Measurements from ENCODE around the gene CALCOCO2.

CALCOCO2 gene

DNA sequence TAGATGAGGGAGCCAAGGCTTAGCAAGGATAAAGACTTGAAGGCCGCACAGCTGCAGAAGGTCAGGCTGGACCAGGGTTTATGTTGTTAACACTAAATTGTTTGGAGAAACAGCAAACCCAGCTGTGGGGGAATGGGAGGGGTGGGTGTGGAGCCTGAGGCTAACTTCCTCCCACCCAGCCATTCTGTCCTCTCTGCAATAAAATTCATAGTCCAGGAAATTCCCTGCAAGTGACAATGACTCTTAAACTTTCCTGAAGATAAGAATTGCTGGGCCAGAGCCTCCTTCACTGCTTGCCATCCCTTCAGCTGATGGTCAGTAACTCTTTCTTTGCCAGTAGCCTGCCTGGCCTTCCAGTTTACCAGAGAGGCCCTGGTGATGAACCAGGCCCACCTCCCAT lies 42.4 kb downstream of the CALCOCO2 start:
- DNase-seq (ENCODE audit: low read depth) = no peak

DNA sequence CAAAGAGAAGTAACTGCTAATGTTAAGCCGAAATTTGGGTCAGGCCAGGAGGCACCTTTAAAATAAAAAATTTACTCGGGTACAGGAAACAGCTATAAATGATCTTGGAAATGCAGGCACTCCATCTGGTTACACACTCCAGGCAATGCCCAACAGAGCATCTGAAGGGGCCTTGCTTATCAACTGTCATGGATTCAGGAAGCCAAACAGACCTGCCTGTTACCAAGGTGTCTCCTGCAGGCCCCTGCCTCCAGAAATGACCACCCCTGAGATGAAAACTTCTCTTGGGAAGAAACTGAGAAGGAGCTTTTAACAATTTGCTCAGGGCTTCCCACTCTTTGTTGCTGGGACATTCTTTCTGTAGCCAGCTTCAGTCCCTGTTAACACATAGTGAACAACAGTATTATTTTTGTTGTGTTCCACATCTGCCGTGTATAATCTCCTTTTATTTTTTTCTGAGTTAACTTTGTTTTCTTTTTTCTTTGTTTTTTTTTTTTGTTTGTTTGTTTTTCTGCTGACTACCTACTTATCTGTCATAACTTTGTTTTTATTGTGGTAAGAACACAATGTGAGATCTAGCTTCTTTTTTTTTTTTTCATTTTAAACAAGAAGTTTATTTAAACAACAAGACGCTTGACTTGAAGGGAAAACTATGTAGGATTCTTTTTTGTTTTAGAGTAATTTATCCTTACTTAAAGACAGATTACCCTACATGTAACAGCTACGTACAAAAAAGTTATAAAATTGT lies 43.0 kb downstream of the CALCOCO2 start:
- DNase-seq (ENCODE audit: low read depth) = no peak

DNA sequence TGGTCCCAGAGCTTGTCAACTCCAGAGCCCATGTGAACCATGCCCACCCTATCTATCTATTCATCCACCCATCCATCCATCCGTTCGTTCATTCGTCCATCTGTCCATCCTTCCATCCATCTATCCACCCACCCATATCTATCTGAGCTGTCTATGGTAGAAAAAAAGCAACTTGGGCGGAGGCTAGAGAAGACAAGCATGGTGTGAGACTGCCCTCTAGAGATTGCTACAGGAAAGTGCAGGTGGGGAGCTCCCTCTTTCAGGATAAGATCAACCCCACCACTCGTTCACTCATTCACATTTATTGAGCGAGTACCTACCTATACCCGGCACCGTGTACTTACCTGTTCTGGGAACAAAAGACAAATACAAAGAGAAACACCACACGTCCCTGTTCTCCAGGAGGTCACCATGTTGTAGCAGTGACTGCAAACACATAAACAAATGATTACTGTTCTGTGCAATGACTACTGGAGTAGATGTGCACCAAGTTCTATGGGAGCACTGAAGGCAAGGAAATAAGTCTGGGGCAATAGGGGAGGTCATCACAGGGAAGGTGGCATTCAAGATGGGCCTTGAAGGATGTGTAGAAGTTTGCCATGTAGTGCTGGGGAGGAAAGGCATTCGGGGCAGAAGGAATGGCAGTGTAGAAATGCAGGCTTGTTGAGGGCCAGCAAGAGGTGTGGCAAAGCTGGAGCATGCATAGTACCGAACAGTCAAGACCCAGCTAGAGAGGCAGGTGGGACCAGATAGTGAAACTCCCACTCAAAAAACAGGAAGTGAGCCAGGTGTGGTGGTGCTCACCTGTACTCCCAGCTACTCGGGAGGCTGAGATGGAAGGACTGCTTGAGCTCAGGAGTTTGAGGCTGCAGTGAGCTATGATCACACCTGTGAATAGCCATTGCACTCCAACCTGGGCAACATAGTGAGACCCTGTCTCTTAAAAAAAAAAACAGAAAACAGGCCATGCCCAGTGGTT lies 48.4 kb downstream of the CALCOCO2 start:
- DNase-seq (ENCODE audit: low read depth) = peak; percentile 45

DNA sequence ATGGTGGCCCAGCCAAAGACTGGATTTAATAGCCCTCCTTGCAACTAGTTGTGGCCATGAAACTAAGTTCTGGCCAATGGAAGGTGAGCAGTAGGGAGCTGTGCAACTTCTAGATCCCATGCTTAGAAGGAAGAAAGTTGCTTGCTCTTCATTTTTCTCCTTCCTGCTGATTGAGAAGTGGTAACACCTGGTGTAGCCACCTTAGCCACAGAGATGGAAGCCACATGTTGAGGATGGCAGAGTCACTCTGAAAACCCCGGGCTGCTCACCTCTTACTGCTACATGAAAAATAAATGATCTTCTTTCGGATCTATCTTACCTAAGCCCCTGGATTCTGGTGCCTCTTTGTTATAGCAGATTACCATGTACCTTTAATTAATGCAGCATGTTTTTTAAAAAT lies 51.4 kb downstream of the CALCOCO2 start:
- DNase-seq (ENCODE audit: low read depth) = no peak

DNA sequence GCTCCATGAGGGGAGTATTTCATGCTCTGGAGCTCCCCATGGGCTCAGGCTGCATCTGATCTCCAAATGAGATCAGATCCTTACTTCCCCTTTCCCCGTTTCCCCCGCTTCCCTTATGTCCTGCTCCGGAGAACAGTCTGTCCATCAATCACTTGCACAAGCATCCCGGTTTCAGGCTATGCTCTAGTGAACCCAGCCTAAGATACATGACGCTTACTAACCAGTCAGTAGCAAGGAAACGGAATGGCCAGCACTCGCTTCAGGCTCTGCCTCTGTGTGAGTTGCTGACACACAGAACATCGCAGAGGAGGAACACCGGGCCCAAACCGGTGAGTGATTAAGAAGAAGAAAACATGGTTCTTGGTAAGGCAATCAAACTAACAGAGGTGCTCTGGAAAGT lies 52.3 kb downstream of the CALCOCO2 start:
- DNase-seq (ENCODE audit: low read depth) = no peak

DNA sequence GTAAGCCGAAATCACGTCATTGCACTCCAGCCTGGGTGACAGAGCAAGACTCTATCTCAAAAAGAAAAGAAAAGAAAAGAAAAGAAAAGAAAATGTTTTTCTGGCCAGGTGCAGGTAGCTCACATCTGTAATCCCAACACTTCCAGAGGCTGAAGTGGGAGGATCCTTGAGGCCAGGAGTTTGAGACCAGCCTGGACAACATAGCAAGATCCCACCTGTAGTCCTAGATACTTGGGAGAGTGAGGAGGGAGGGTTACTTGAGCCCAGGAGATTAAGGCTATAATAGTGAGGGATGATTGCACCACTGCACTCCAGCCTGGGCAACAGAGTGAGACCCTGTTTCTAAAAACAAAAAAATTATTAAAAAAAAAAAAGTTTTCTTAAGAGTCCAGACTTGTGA lies 59.3 kb downstream of the CALCOCO2 start:
- no peak for DNase-seq (ENCODE audit: low read depth)

DNA sequence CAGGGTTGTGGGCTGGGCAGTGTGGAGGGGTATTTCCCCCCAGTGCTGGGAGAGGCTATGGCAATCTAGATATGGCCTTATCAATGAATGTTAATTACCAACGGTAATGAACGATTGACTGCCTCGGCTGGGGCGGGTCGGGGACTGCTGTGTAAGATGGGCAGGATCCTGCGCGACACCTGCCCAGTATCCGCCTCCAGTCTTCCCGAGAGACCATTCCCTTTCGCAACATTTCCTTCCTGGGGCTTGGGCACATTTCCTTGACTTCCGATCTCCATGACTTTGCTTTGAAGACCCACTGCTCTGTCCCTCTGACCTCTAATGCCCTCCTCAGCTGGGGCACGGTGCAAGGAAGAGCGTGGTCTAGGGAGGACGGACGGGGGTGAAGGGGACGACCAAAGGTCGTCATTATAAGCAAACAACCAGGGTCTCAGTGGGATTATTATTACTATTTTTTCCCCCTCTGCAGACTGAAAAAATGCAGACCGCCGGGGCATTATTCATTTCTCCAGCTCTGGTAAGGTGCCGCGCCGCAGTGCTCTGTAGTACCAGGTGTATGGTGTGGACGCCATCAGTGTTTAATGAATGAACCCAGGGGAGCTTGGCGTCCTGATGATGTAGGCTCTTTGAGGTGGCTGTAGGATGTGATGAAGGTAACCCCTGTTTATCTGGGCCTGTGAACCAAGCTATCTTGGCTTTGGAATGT lies 62.3 kb downstream of the CALCOCO2 start:
- no peak for DNase-seq (ENCODE audit: low read depth)

DNA sequence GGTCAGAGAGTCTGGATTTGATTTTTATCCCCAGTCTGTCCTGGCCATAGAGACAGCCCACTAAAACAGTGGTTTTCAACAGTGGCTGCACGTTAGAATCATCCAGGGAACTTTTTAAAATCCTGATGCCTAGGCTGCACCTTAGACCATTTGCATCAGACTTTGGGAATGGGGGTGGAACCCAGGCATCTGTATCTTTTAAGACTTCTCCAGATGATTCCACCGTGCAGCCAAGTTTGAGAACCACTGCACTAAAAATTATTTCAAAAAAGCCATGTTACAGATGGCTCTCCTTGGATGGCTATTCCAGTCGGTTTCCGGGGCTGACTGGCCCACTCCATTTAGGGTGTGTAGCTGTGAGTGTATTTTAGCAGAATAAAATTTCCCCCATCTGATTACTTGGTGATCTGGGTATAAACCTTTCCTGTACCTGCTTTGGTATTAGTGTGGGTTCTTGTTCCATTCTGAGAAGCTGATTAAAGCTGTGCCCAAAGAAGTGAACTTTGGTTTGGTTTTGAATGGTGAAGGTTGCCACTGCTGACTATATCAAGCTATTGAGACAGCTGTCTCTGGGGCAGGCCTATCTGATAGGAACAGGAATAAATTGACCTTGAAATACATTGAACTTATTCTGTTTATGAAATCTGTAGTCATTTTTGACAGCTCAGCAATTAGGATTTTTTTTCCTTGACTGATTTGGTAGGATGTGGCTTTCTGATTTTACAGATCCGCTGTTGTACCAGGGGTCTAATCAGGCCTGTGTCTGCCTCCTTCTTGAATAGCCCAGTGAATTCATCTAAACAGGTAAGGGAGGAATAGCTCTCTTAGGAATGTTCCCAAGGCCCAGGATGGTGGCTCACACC lies 63.0 kb downstream of the CALCOCO2 start:
- DNase-seq (ENCODE audit: low read depth) = no peak

DNA sequence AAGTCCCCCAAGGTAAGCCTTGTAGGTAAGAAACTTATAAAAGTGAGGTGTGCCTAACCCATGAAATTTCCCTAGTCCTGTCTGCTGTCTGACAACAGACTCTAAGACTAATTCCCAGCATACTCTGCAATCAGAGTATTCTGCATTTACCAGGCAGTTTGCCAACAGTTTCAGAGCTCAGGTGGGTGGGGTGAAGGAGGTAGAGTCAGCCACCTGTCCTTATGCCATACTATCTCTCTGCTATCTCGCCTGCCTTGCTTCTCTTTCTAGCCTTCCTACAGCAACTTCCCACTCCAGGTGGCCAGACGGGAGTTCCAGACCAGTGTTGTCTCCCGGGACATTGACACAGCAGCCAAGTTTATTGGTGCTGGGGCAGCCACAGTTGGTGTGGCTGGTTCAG lies 64.1 kb downstream of the CALCOCO2 start:
- no peak for DNase-seq (ENCODE audit: low read depth)

DNA sequence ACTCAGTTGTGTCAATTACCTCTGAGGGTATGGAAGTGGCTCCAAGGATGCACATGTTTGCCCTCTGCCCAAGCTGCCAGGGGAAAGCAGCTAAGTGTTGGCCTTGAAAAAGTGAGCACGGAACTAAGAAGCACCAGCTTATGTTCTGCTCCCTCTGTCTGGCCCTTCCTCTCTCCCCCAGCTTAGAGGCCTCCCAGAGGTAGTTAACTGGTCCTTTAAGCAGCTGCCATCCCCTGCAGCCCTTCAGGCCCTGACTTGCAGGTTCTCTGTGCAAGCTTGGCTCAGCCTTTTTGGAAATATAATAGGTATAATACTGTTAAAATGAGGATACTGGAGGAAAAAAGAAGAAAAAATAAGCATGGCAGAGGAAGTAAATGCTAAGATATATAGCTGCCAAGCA lies 70.4 kb downstream of the CALCOCO2 start:
- no peak for DNase-seq (ENCODE audit: low read depth)

DNA sequence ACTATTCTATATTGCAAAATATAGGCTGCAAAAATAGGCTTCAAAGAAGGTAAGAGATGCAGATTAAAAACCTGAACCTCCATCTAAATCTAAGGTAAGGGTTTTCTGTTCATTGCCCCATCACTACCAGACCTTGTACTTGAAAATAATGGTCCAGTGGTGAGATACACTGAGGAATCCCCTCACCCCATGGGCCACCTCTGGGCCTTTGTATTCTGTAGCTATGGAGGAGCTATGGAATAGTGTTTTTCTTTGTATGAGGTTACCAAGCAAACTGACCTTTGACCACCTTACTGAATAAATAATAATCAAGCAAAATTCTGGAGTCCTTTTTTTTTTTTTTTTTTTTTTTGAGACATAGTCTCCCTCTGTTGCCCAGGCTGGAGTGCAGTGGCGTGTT lies 72.6 kb downstream of the CALCOCO2 start:
- DNase-seq (ENCODE audit: low read depth) = no peak

DNA sequence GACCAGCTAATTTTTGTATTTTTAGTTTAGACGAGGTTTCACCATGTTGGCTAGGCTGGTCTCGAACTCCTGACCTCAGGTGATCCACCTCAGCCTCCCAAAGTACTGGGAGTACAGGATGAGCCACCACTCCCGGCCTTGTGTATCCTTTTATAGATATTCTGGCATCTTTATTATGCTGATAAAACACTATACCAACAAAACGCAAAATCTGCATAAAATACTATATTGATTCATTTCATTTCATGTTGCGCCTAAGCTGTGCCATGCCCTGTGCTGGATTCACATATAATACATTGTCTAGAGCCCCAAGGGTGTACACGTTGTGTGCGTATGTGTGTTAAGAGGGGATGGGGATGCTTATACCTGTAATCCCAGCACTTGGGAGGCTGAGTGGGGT lies 73.6 kb downstream of the CALCOCO2 start:
- DNase-seq (ENCODE audit: low read depth) = no peak

DNA sequence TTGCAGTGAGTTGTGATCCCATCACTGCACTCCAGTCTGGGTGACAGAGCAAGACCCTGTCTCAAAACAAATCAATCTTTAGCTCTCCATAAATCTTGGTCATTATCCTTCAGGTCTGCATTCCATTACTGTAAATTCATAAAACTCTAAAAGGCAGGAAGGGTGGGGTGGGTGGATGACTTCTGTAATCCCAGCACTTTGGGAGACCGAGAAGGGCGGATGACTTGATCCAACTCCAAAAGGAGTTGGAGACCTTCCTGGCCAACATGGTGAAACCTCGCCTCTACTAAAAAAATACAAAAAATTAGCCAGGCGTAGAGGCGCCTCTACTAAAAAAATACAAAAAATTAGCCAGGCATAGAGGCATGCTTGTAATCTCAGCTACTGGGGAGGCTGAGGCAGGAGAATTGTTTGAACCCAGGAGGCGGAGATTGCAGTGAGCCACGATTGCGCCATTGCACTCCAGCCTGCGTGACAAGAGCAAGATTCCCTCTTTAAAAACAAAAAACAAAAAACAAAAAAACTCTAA lies 75.2 kb downstream of the CALCOCO2 start:
- no peak for DNase-seq (ENCODE audit: low read depth)

DNA sequence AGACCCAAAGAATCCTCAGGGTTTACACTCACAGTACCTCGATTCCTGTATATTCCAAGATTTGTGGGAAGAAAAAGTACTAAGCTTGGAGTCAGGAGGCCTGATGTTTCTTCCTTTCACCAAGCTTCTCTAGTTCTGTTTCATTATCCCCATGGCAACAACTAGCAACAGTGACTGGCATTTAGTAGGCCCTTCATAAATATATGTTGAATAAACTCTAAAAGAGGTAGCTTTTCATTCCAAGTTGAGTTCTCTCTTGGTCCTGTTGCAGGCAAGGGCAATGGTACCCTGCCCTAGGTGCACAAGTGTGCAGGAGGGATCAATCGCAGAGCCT lies 76.8 kb downstream of the CALCOCO2 start:
- peak; percentile 70 for DNase-seq (ENCODE audit: low read depth)

DNA sequence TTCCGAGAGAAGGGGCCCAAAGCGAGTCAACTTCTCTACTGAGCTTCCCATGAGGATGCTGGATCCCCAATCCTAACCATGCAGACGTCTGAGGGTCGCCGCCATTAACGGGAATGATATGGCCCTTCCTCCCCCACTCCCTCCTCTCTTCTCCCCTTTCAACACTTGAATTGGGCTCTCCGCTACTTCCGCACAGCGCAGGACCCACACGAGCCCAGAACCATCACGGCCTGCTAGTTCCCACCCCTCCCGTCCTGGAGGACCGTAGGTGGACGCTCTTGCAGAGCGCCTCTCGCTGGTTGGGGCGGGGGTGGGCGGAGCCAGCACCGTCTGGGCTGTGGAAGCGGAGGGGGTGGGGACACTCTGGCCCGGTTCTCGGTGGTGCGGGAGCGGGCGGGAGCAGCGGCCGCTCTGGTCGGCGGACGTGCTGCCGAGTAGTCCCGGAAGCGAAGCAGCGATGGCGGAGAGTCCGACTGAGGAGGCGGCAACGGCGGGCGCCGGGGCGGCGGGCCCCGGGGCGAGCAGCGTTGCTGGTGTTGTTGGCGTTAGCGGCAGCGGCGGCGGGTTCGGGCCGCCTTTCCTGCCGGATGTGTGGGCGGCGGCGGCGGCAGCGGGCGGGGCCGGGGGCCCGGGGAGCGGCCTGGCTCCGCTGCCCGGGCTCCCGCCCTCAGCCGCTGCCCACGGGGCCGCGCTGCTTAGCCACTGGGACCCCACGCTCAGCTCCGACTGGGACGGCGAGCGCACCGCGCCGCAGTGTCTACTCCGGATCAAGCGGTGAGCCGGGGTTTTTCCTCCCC lies 77.4 kb downstream of the CALCOCO2 start, which contains the start of gene UBE2Z:
Gene UBE2Z (plus strand): TSS at position 361 of the 797 bp plus-strand sequence. CDS start 97 bp downstream, at position 458.
- peak; percentile 98 for DNase-seq (ENCODE audit: low read depth)

DNA sequence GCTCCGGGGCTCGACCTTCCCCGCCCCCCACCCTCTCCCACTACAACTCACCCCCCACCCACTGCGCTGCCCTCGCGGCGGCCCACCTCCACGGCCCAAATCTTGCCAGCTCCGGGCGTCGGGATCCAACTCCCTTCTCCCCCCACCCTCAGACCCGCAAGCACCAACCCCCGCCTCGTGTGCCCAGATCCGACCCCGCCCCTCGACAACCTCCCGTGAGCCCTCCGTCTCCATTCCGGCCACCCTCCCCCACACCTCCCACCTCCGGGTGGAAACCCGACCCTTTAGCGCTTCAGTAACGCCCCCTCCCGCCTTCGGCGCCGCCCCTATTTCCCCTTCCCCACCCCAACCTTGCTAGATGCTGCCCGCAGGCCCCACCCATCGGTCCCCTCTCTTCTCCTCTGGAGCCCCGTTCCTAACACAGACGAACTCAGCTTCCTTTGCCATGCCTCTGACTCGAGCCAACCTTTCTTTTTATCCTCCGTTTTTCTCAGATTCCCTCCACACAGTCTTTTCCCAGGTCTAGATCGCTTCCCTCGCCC lies 78.1 kb downstream of the CALCOCO2 start:
- peak; percentile 84 for DNase-seq (ENCODE audit: low read depth)

DNA sequence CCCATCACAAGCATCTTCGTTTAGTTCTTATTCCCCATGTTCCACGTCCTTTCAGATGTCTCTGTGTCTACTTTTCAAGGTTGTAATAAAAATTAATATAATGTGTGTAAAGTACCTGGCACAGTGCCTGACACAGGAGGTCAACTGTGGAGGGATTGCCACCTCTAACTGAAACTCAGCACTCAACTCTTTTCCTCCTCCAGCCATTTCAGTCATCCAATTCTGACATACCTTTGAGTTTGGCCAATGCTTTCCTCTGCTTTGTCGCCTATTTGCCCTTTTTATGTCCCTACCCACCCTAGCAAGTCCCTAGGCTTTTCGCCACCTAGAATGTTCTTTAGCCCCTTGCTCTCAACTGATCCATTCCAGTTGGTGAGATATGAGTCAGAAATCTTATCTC lies 78.9 kb downstream of the CALCOCO2 start:
- DNase-seq (ENCODE audit: low read depth) = no peak

DNA sequence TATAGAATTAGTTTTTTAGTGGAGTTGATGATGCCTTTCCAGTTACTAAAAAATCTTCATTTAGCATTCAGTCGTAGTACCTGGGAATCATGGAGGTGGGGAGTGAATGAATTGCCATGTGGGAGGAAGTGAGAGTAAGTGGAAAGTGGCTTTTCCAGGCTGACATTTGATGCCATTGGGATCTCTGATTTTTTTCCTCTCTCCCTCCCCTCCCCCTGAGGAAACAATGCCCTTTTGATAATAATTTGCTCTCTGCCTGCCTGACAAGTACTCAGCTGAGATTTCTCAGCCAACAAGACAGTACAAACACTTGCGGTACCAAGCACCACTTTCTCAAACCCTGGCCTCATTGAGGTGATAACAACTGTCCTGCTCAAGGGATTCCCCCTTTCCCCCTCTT lies 79.5 kb downstream of the CALCOCO2 start:
- DNase-seq (ENCODE audit: low read depth) = no peak

DNA sequence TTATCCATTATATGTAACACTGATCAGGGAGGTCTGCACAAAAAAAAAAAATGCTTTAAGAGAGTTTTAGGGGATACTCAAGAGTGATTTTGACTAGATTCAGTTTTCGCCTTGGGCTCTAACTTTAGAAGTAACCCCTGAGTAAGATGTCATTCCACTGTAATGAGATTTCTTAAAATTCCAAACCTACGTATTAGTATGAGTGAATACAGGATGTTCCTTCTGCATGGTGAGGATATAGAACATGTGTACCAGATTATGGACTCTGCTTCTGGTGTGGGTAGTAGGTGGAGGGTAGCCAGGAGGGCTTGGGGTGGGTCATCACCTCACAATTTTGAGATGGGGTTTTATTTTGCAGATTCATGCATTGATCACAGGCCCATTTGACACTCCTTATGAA lies 81.6 kb downstream of the CALCOCO2 start:
- no peak for DNase-seq (ENCODE audit: low read depth)
